GM21529 (cell line): ENCODE data around the gene DAP.
"Not testable (repeated sequence)": the region's sequence is repeated elsewhere in the genome, so short reads cannot be mapped to it uniquely, and the experiment has no call there.

Experiments used
- ATAC-seq: cut with Tn5 transposase; IDR thresholded peaks from one replicate; pipeline ENCODE4 v1.9.1; 2021; ENCODE audit not compliant: unreplicated experiment

Gene DAP, protein sequence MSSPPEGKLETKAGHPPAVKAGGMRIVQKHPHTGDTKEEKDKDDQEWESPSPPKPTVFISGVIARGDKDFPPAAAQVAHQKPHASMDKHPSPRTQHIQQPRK

DNA sequence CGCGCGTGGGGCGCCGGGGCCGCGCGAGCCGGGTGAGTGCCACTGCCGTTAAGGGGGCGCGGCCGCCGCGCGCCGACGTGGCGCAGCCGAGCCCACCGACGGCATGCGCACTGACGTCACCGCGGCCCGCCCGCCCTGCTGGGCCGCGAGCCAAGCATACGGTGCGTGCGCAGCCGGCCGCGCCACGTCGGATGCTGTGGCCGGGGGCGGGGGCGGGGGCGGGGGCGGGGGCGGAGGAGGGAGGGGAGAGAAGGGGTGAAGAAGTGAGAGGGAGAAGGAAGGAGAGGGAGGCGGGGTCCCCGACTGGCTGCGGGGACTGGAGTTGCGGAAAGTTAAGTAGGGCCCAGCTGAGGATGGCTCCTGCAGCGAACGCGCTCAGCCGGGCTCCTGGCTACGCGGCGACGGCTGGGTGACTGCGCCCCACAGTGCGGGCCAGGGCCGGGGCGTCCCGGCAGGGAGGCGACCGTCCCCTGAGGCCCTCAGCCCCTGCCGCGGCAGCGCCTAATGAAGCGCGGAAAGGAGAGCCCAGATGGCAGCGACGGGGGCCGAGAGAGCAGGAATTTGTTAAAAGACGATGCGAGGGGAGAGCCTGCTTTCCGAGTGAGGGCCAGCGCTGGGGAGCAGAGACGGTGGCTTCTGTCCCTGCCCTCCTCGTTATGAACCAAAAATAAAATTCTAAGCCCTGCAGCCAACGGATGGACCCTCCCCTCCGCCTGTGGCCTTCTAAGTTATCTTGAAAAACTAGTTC is at the start of gene DAP:
DAP (minus strand) TSS at position 50 of the 748 bp plus-strand sequence. CDS start 166 bp downstream, outside the sequence.
- ATAC-seq: peak; percentile 74

DNA sequence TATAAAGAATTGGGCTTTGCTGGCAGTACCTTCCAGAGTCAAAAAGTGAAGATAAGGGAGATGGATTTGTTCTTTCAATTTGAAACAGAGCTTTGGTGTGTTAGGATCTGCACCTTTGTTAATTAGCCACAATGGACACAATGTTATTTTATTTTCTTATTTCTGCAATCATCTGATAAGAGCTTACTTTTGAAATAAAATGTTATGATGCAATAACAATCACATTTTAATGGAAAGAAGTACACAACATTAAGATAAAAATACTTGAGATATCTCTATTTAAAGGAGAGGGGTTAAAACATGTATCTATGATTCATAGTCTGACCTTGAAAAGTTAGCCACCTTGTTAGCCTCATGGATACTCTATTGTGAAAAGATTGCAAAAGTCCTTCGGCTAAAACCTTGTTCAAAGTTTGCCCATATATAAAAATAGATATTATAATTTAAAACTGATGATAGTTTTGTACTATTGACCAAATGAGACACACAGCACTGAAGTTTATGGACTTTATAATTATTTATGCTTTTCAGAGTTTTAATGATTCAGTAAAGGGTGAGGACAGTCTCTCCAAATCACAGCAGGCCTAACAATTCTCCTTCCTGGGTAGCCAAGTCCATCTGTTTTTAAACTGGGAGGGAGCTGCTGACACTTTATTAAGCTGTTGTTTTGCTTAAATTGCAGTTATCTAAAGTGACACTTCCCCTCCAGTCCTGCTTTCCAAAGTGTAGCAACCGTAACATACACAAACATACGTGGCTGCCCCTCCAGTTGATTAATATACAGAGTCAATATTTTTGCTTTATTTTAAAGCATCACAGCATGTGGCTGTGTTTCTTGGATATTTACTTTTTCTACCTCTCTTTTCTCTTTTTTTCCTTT is 47.6 kb upstream of the DAP start:
- ATAC-seq: no peak

- no peak for ATAC-seq
These were observed 41.1 kb upstream of the DAP start for GRCh38 chr5:10801931-10802666.

GRCh38 chr5:10800852-10801251 is 39.8 kb upstream of the DAP start:
- ATAC-seq: no peak

- ATAC-seq: no peak
These were observed 36.2 kb upstream of the DAP start for GRCh38 chr5:10797261-10797660.

- no peak for ATAC-seq
These were observed 32.8 kb upstream of the DAP start for GRCh38 chr5:10793785-10794184.

DNA sequence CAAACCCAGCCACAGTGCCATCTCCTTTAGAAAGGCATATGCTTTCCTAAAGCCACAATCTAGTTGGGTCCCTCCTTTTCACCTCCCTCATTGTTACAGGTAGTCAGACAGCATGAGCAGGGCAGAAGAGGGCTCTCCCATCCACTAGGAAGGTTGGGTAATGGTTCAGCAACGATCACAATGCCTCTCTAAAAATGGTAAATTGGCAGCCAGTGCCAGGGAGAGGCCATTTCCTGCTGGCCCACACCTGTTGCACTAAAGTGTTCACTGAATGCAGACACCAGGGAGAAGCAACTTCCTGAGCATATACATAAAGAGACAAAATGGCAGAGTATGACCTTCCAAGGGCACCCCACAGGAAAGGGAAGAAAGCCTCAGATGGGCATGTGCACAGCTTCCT is 31.3 kb upstream of the DAP start:
- ATAC-seq: no peak

- ATAC-seq: no peak
These were observed 28.7 kb upstream of the DAP start for GRCh38 chr5:10789726-10790125.

DNA sequence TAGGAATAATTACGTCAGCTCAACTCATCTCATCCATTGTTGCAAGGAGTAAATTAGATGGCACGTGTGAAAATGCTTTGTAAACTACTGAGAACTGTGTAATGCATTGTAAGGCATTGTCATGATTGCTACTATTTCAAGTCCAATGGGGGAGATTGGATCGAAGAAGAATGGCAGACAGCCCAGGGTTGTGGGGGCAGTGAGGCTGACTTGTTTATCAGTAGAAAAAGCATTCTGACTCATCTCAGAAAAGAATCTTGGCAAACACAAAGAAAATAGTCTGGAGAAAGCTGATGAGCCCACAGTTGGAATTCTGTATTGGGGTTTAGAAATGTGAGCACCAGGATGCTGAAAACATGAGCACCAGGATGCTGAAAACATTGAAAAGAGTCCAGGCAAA is 28.0 kb upstream of the DAP start:
- ATAC-seq: no peak

DNA sequence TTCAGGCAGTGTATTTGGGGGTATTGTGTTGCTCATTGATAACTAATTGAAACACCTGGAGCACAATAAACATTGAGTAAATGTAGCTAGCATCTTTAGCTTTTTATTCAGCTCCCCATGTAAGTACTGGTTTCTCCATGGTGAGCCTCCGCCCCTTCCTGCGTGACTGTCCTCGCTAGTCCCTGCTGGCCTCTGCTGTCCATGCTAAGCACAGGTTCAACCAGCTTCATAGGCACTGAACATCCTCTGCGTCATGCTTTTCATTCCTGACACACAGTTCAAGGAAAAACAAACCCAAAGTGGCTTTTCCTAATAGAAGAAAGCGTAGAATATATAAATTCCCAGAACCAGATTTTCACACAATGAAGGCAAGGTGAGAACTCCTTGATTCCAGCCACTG is 27.3 kb upstream of the DAP start:
- no peak for ATAC-seq

DNA sequence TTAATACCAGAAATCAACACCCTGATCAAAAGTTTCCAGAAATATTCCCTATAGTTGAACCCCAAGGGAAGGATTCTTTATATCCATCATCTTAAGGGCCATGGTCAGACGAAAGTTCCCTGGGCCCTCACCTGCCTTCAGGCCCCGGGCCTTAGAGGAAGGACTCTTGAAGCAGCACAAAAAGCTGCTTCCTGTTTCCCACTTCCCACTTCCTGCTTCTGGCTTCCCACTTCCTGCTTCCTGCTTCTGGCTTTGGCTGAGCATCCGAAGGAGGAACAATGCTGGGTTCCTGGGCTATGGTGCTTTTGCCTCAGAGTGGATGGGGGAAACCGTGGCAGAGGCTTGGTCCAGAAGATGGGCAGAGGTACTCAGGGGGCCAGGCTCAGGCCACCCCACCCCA is 25.8 kb upstream of the DAP start:
- ATAC-seq: no peak

GRCh38 chr5:10780208-10780607 is 19.2 kb upstream of the DAP start:
- not testable (repeated sequence) for ATAC-seq

DNA sequence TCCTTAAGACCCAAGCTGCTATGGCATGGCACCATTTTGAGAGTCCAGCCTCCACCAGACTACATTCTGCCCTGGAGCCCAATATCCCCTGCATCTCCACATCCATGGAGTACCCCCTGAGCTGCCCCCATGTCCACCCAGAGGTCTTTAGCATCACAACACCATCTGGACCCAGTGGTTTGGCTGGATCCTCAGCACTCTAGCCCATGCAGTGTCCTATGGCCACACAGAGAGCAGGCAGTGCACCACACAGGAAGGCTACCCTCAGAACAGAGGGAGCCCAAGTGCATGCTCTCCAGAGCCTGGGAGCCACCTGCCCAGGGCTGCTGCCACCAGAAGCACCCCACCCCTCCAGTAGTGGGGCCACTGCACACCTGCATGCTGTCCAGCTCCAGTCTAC is 18.6 kb upstream of the DAP start:
- ATAC-seq: no peak

GRCh38 chr5:10778179-10778910 is 17.3 kb upstream of the DAP start:
- ATAC-seq: no peak

GRCh38 chr5:10775646-10776045 is 14.6 kb upstream of the DAP start:
- no peak for ATAC-seq

DNA sequence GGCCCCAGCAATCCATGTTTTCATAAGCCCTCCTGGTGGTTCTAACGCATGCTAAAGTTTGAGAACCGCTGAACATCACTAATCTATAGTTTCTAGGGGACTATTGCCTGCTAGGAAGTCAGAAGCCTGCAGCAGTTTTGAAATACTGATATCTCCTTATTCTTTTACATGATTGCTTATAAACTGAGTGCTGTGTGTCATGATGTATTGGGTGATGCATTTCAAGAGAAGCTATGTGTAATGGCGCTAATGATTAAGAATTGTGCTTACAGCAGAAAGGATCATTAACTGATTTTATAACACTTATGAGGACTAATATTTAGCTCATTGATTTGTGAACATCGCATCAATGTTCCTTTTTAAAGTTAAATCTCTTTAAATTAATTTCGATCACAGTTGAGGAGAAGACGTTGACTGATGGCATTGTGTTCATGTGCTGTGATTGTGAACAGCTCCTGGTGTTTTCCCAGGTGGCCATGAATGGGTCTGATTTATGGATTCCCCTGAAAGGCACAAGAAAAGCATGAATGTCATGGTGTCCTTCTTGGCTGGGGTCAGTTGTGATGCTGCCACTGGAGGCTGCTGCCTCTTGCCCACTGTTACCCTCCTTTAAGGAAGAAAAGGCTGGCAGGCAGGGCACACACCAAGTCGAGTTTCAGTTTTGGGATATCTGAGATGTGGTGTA is 12.0 kb upstream of the DAP start:
- ATAC-seq: no peak

GRCh38 chr5:10768328-10768899 is 7.4 kb upstream of the DAP start:
- ATAC-seq: no peak

GRCh38 chr5:10762776-10763500 is 1.9 kb upstream of the DAP start:
- no peak for ATAC-seq
